ENCODE measurements around the gene HNRNPUL1. TPM values are rescaled to one million over a fixed set of nuclear protein-coding genes. Genes with fewer than 3 reads are reported as not detected.

Gene HNRNPUL1
- total RNA-seq, 1 experiment from 2014 or later: 158 TPM

- H3K79me2 ChIP-seq (ENCODE audit: low read length): peaks cover 6% of the 10 kb centered on the region
- TF ChIP-seq EZH2 (IDR thresholded peaks at IDR 0.05; ENCODE audit: low read length, unreplicated experiment) (no peak), EZH2phosphoT487 (IDR thresholded peaks at IDR 0.05; ENCODE audit: borderline replicate concordance, low read length) (no peak), CTCF (conservative IDR thresholded peaks at IDR 0.05; ENCODE audit: low read depth, low read length) (no peak)
- H3K36me3 ChIP-seq (ENCODE audit: low read depth, low read length): no peaks in the 10 kb centered on the region
- H3K4me2 ChIP-seq (ENCODE audit: low read length): no peak overlapping the region
- no peaks in the 10 kb centered on the region for H3K9me2 ChIP-seq (replicated peaks; ENCODE audit: low read length)
- H3K27ac ChIP-seq (ENCODE audit: low read length): peak overlapping the region; percentile 97
- H3K9me3 ChIP-seq (ENCODE audit: low read length): no peaks in the 10 kb centered on the region
- H3K27me3 ChIP-seq (ENCODE audit: low read length): no peaks in the 10 kb centered on the region
- H3K4me3 ChIP-seq (ENCODE audit: low read length): no peak overlapping the region
- no peak for ATAC-seq
- H2AFZ ChIP-seq (ENCODE audit: low read length): no peak overlapping the region
- intact Hi-C loops (cut with micrococcal nuclease): no loop called here
- ChIA-PET POLR2A (ENCODE audit: unreplicated experiment) (no interaction called here), CTCF (no interaction called here)
- no TSS peak for BruUV-seq (replicated peaks)
- peaks cover 7% of the 10 kb centered on the region for H3F3A ChIP-seq (ENCODE audit: low read length, unreplicated experiment)
- H4K20me1 ChIP-seq (ENCODE audit: low read length): no peaks in the 10 kb centered on the region
- no peak overlapping the region for H3K9ac ChIP-seq (ENCODE audit: low read length)
- DNase-seq: no peak
- H3K4me1 ChIP-seq (ENCODE audit: insufficient read depth, low read length): peaks cover 52% of the 10 kb centered on the region
Observed at GRCh38 chr19:41328842-41329225, 64.7 kb downstream of the HNRNPUL1 start.

DNA sequence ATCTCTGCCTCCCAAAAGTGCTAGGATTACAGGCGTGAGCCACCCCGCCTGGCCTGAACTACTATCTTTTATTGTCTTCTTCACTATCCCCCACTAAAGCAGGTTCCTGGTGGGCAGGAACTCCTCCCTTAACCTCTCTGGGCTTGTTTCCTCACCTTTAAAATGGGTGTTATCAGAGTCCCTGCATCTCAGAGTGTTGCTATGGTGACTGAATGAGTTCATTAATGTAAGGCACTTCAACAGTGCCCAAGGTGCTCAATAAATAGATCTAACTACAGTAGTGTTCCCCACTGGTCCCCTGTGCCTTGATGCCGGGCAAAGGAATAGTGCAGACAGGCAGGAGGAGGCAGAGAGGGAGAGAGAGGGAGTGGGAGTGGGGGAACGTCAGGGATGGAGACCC, 66.3 kb downstream of the HNRNPUL1 start:
- no peak for ATAC-seq
- H3K36me3 ChIP-seq (ENCODE audit: low read depth, low read length): no peaks in the 10 kb centered on the region
- H3K27me3 ChIP-seq (ENCODE audit: low read length): no peaks in the 10 kb centered on the region
- POLR2A ChIA-PET (ENCODE audit: unreplicated experiment): no interaction called here
- peaks cover 6% of the 10 kb centered on the region for H3K79me2 ChIP-seq (ENCODE audit: low read length)
- CTCF ChIA-PET: no interaction called here
- no peak overlapping the region for H2AFZ ChIP-seq (ENCODE audit: low read length)
- H3K9ac ChIP-seq (ENCODE audit: low read length): no peak overlapping the region
- peaks cover 39% of the 10 kb centered on the region for H3K4me1 ChIP-seq (ENCODE audit: insufficient read depth, low read length)
- BruUV-seq (replicated peaks): no TSS peak
- intact Hi-C loops (cut with micrococcal nuclease): no loop called here
- no peak overlapping the region for H3K4me2 ChIP-seq (ENCODE audit: low read length)
- H3K27ac ChIP-seq (ENCODE audit: low read length): no peak overlapping the region
- no peaks in the 10 kb centered on the region for H3F3A ChIP-seq (ENCODE audit: low read length, unreplicated experiment)
- no peak overlapping the region for H3K4me3 ChIP-seq (ENCODE audit: low read length)
- H3K9me2 ChIP-seq (replicated peaks; ENCODE audit: low read length): no peaks in the 10 kb centered on the region
- no peak for TF ChIP-seq CTCF (conservative IDR thresholded peaks at IDR 0.05; ENCODE audit: low read depth, low read length)
- TF ChIP-seq EZH2 (IDR thresholded peaks at IDR 0.05; ENCODE audit: low read length, unreplicated experiment): no peak
- TF ChIP-seq EZH2phosphoT487 (IDR thresholded peaks at IDR 0.05; ENCODE audit: borderline replicate concordance, low read length): no peak
- DNase-seq: no peak
- no peaks in the 10 kb centered on the region for H3K9me3 ChIP-seq (ENCODE audit: low read length)
- no peaks in the 10 kb centered on the region for H4K20me1 ChIP-seq (ENCODE audit: low read length)

DNA sequence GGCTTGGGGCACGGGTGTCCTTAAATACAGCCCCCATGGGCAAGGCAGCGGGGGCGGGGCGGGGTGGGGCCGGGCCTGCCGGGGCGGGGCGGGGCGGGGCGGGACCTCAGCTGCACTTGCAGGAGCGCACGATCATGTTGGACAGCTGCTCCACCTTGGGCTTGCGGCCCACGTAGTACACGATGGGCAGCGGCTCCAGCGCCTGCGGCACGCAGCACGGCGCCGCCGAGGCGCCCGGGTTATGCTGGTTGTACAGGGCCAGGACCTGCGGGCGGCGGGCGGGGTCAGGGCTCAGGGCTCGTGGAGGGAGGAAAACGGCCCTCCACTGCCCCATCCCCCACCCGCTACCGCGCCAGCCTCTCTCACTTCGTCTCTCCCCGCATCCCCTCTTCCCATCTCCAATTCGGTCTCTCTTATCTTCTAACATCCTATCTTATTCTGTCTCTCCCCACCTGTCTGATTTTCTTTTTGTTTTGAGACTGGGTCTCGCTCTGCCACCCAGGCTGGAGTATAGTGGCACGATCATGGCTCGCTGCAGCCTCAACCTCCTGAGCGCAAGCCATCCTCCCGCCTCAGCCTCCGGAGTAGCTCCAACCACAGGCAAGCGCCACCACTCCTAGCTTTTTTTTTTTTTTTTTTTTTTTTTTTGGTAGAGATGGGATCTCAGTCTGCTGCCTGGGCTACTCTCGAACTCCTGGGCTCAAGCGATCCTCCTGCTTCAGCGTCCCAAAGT, 66.9 kb downstream of the HNRNPUL1 start:
- Histone ChIP-seq H3K9ac (ENCODE audit: low read length) (no peak overlapping the region), H3K4me1 (ENCODE audit: insufficient read depth, low read length) (peaks cover 35% of the 10 kb centered on the region), H3K27me3 (ENCODE audit: low read length) (no peaks in the 10 kb centered on the region), H3K4me3 (ENCODE audit: low read length) (no peak overlapping the region), H3K9me3 (ENCODE audit: low read length) (no peaks in the 10 kb centered on the region), H3K36me3 (ENCODE audit: low read depth, low read length) (no peaks in the 10 kb centered on the region), H3K79me2 (ENCODE audit: low read length) (peaks cover 6% of the 10 kb centered on the region), H4K20me1 (ENCODE audit: low read length) (no peaks in the 10 kb centered on the region), H2AFZ (ENCODE audit: low read length) (no peak overlapping the region), H3F3A (ENCODE audit: low read length, unreplicated experiment) (no peaks in the 10 kb centered on the region), H3K9me2 (replicated peaks; ENCODE audit: low read length) (no peaks in the 10 kb centered on the region), H3K4me2 (ENCODE audit: low read length) (no peak overlapping the region), H3K27ac (ENCODE audit: low read length) (no peak overlapping the region)
- intact Hi-C loops (cut with micrococcal nuclease): no loop called here
- BruUV-seq (replicated peaks): no TSS peak
- POLR2A ChIA-PET (ENCODE audit: unreplicated experiment): no interaction called here
- no peak for TF ChIP-seq CTCF (conservative IDR thresholded peaks at IDR 0.05; ENCODE audit: low read depth, low read length)
- ATAC-seq: no peak
- DNase-seq: no peak
- CTCF ChIA-PET: no interaction called here
